Measurements from ENCODE around the gene PTPRN2.

The PTPRN2 gene

GRCh38 chr7:158244430-158244829 lies 343.2 kb downstream of the PTPRN2 start:
- TF ChIP-seq, protein P1, sequence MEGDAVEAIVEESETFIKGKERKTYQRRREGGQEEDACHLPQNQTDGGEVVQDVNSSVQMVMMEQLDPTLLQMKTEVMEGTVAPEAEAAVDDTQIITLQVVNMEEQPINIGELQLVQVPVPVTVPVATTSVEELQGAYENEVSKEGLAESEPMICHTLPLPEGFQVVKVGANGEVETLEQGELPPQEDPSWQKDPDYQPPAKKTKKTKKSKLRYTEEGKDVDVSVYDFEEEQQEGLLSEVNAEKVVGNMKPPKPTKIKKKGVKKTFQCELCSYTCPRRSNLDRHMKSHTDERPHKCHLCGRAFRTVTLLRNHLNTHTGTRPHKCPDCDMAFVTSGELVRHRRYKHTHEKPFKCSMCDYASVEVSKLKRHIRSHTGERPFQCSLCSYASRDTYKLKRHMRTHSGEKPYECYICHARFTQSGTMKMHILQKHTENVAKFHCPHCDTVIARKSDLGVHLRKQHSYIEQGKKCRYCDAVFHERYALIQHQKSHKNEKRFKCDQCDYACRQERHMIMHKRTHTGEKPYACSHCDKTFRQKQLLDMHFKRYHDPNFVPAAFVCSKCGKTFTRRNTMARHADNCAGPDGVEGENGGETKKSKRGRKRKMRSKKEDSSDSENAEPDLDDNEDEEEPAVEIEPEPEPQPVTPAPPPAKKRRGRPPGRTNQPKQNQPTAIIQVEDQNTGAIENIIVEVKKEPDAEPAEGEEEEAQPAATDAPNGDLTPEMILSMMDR (IDR thresholded peaks at IDR 0.05; ENCODE audit: insufficient read depth, missing control alignments), result no peak

GRCh38 chr7:158241919-158242318 lies 345.7 kb downstream of the PTPRN2 start:
- no peak for DNase-seq (ENCODE audit: insufficient read length, low spot score)
- TF ChIP-seq, protein P1 (IDR thresholded peaks at IDR 0.05; ENCODE audit: insufficient read depth, missing control alignments), result no peak
- no peak for FAIRE-seq

More at GRCh38 chr7:158244430-158244829, 343.2 kb downstream of the PTPRN2 start:
- DNase-seq (ENCODE audit: insufficient read length, low spot score), result no peak
- no peak for FAIRE-seq

DNA sequence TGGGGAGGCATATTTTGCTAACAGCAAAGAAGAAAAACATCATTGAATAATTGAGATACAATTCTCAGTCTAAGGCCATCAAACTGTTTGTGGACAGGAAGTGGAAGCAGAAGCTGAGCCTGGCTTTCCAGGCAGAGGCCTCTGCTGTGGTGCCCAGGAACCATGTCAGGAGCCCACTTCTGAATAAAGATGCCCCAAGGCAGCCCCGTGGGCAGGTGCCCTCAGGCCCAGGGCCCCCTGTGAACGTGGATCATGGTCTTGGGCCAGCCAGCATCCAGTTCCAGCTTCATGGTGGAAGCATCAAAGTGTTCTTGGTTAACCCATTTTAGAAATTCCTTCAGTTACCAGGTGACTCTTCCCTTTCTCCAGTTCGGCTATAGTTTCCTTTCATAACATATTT lies 346.8 kb downstream of the PTPRN2 start:
- FAIRE-seq (no peak), DNase-seq (ENCODE audit: insufficient read length, low spot score) (no peak)
- TF ChIP-seq, protein P1 (IDR thresholded peaks at IDR 0.05; ENCODE audit: insufficient read depth, missing control alignments), result no peak

DNA sequence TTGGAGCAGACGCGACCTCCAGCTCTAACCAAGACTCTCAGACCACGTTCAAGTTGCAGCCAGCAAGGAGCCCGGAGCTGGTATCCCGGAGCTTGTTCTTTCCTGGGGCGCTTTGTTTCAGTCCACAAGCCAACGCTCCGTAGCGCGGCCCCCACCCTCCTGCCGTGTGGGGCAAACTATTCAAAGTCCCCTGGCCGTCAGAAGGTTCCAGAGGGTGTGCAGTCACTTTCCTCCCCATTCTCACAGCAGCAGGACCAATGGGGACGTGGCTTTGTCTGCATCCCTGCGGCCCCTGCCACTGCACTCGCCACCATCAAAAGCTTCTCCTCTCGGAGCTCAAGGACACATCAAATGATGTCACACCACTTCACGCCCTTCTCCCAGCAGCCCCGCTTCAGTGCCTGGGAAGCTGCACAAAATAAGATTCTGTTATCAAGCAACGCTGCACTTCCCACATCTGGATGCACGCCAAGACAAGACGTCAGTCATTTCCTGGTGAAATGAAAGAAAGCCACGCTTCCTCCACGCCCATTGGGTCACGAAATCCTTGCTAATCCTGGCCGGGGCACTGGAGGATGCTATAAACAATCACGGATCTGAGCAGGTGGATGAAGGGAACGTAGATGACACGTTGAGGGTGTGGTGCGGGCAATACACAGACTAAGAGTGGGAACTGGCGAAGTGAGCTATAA lies 348.2 kb downstream of the PTPRN2 start:
- TF ChIP-seq, protein P1 (IDR thresholded peaks at IDR 0.05; ENCODE audit: insufficient read depth, missing control alignments), result no peak
- FAIRE-seq (no peak), DNase-seq (ENCODE audit: insufficient read length, low spot score) (no peak)

DNA sequence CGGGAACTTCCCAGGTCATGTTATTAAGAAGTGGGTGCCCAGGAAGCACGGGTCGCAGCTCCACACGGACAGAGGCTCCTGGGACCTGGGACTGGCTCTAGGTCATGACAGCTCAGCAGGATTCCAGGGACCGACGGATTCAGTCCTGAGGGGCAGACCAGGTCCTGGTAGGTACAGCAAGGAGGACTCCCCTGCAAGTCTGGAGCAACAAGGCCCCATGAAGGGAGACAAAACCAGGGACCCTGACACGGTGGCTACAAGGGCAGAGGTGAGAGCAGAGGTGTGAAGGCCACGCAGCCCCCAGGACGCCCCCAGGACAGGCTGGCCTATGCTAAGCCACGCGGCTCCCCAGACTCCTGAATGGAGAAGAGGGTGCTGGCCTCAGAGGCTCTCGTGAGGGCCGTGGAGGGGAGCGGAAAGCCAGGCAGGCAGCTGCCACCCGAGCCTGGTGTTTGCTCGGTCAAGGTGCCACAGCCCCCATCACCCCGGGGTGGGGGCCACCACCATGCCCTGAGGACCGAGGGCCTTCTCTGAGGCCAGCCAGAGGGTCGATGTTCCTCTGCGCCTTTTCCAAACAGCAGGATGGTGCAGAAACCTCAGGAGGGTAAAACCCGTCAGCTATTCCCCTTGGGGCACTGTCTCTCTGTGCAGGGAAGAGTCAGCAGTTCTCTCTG lies 348.9 kb downstream of the PTPRN2 start:
- TF ChIP-seq, protein P1 (IDR thresholded peaks at IDR 0.05; ENCODE audit: insufficient read depth, missing control alignments), result no peak
- no peak for DNase-seq (ENCODE audit: insufficient read length, low spot score)
- FAIRE-seq, result no peak

DNA sequence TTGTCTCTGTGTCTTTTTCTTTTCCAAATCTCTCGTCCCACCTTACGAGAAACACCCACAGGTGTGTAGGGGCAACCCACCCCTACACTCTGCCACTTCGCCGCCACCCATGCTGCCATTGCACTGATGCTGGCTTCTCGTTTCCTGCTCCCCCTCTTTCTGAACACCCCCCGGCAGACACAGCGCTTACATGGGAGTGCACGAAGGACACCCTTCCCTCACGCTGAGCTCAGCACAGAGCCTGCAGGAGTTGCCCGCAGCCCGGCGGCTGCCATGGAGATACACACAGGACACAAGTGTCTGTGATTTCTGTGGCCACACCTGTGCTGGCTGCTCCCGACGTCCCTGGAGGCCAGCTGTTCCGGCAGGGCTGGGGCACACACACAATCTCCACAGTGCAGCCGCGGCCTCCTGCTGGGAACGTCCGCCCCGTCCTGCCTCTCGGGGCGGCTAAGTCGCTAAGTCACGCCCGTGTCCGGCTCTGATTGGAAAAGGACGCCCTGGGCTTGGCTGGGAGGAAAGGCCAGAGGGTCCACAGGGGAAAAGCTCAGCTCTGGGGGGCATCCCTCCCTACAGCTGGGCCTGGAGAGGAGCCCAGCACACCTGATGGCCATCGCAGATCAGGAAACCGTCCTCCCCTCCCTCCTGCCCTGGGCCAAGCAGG lies 349.8 kb downstream of the PTPRN2 start:
- no peak for DNase-seq (ENCODE audit: insufficient read length, low spot score)
- FAIRE-seq, result no peak
- TF ChIP-seq, protein P1 (IDR thresholded peaks at IDR 0.05; ENCODE audit: insufficient read depth, missing control alignments), result no peak
